Ascending aorta (tissue), 2 donors: ENCODE results near the gene CTSZ. TPM values are rescaled to one million over a fixed set of nuclear protein-coding genes. Genes with fewer than 3 reads are reported as not detected.

Experiments
- DNase-seq, 2 donors: peaks; one replicate each; pipeline ENCODE4 v3.0.0-alpha.2; 2019; ENCODE audit warnings: low spot score in 2 of 2
- H3K27ac ChIP-seq, 2 donors: fragments of 200-600 bp; sonication (generic); one replicate each; pipeline ENCODE4 v1.5.1; 2016 to 2017; ENCODE audit warnings: mild to moderate bottlenecking in 1 of 2
- H3K27me3 ChIP-seq: fragments of 200-600 bp; sonication (generic); one replicate; pipeline ENCODE4 v1.5.1; 2017
- H3K36me3 ChIP-seq, 2 donors: fragments of 200-600 bp; sonication (generic); one replicate each; pipeline ENCODE4 v1.5.1; 2016
- H3K4me1 ChIP-seq, 2 donors: fragments of 200-600 bp; sonication (generic); one replicate each; pipeline ENCODE4 v1.5.1; 2016 to 2017; ENCODE audit warnings: mild to moderate bottlenecking in 1 of 2
- H3K4me3 ChIP-seq, 2 donors: fragments of 200-600 bp; sonication (generic); one replicate each; pipeline ENCODE4 v1.5.1; 2016 to 2017; ENCODE audit warnings: mild to moderate bottlenecking in 1 of 2
- H3K9me3 ChIP-seq, 2 donors: fragments of 200-600 bp; sonication (generic); one replicate each; pipeline ENCODE4 v1.5.1; 2016
- CTCF ChIP-seq, 3 experiments: fragments of 200-600 bp in 2 of 3; fragments of 450-650 bp in 1 of 3; sonication (generic) in 2 of 3; IDR thresholded peaks; one replicate each; pipeline ENCODE4 v1.5.1; 2016 to 2019; ENCODE audit warnings: antibody characterized with exemption in 3 of 3, mild to moderate bottlenecking in 1 of 3, moderate library complexity in 1 of 3
- intact Hi-C: fragments of 100-400 bp; cut with DNase I; formaldehyde crosslinking; loops from one replicate; pipeline ENCODE4 v1.15.1; 2023
- total RNA-seq: library from RNA; depleted of rRNA; stranded (reverse); fragments of >200 nt; gene quantifications from one replicate; pipeline ENCODE4 v1.1.0, GENCODE V29; 2016

Gene CTSZ
- total RNA-seq, 1 donor from 2014 or later: 342 TPM

- TF ChIP-seq CTCF (IDR thresholded peaks at IDR 0.05): no peak
- peaks cover 0 to 17% of the 10 kb centered on the region in 2 donors for H3K9me3 ChIP-seq
- intact Hi-C loops: no loop called here
- no peak for DNase-seq
- H3K27me3 ChIP-seq: no peaks in the 10 kb centered on the region
- H3K36me3 ChIP-seq: no peaks in the 10 kb centered on the region
- H3K4me3 ChIP-seq: no peak overlapping the region
- no peaks in the 10 kb centered on the region for H3K4me1 ChIP-seq
- H3K27ac ChIP-seq: no peak overlapping the region
These were observed 33.9 kb downstream of the CTSZ start for GRCh38 chr20:58973179-58973578.

GRCh38 chr20:58971429-58971828, 35.6 kb downstream of the CTSZ start:
- H3K4me1 ChIP-seq: no peaks in the 10 kb centered on the region
- intact Hi-C loops: no loop called here
- no peaks in the 10 kb centered on the region for H3K36me3 ChIP-seq
- no peaks in the 10 kb centered on the region for H3K27me3 ChIP-seq
- no peak for DNase-seq
- no peak overlapping the region for H3K27ac ChIP-seq
- no peak for TF ChIP-seq CTCF (IDR thresholded peaks at IDR 0.05)
- H3K9me3 ChIP-seq: peaks cover 0 to 16% of the 10 kb centered on the region in 2 donors
- no peak overlapping the region for H3K4me3 ChIP-seq

GRCh38 chr20:58970146-58970545, 36.9 kb downstream of the CTSZ start:
- H3K27ac ChIP-seq: no peak overlapping the region
- intact Hi-C loops: no loop called here
- H3K4me3 ChIP-seq: no peak overlapping the region
- TF ChIP-seq CTCF (IDR thresholded peaks at IDR 0.05): no peak
- H3K9me3 ChIP-seq: peaks cover 0 to 5% of the 10 kb centered on the region in 2 donors
- H3K4me1 ChIP-seq: no peaks in the 10 kb centered on the region
- no peaks in the 10 kb centered on the region for H3K36me3 ChIP-seq
- DNase-seq: no peak
- no peaks in the 10 kb centered on the region for H3K27me3 ChIP-seq

GRCh38 chr20:58969439-58969838, 37.6 kb downstream of the CTSZ start:
- no peak for DNase-seq
- intact Hi-C loops: no loop called here
- Histone ChIP-seq H3K36me3 (no peaks in the 10 kb centered on the region), H3K27ac (no peak overlapping the region), H3K4me3 (no peak overlapping the region), H3K9me3 (no peaks in the 10 kb centered on the region), H3K4me1 (no peaks in the 10 kb centered on the region), H3K27me3 (no peaks in the 10 kb centered on the region)
- TF ChIP-seq CTCF (IDR thresholded peaks at IDR 0.05): no peak

GRCh38 chr20:58967652-58968429, 39.2 kb downstream of the CTSZ start:
- TF ChIP-seq CTCF (IDR thresholded peaks at IDR 0.05): no peak
- H3K9me3 ChIP-seq: peaks cover 0 to 3% of the 10 kb centered on the region in 2 donors
- intact Hi-C loops: no loop called here
- H3K27me3 ChIP-seq: no peaks in the 10 kb centered on the region
- no peaks in the 10 kb centered on the region for H3K36me3 ChIP-seq
- no peaks in the 10 kb centered on the region for H3K4me1 ChIP-seq
- no peak for DNase-seq
- no peak overlapping the region for H3K4me3 ChIP-seq
- H3K27ac ChIP-seq: no peak overlapping the region
